Left ventricle myocardium inferior (tissue), 1 donor: ENCODE data around the gene INSM2. TPM values are rescaled to one million over a fixed set of nuclear protein-coding genes. Genes with fewer than 3 reads are reported as not detected.

ENCODE experiments used
- DNase-seq: peaks from one replicate; pipeline ENCODE4 v3.0.0-alpha.2; 2020
- H3K27ac ChIP-seq: fragments of 200-600 bp; replicated peaks from 2 replicates; pipeline ENCODE4 v1.8.0; 2021
- H3K27me3 ChIP-seq: fragments of 200-600 bp; 2 replicates; pipeline ENCODE4 v1.8.0; 2021; ENCODE audit warnings: low read depth
- H3K36me3 ChIP-seq: fragments of 200-600 bp; 2 replicates; pipeline ENCODE4 v1.8.0; 2021
- H3K4me1 ChIP-seq: fragments of 200-600 bp; 2 replicates; pipeline ENCODE4 v1.8.0; 2021
- H3K4me3 ChIP-seq: fragments of 200-600 bp; 2 replicates; pipeline ENCODE4 v1.8.0; 2021; ENCODE audit warnings: mild to moderate bottlenecking, moderate library complexity
- H3K9me3 ChIP-seq: fragments of 200-600 bp; replicated peaks from 2 replicates; pipeline ENCODE4 v1.8.0; 2021
- CTCF ChIP-seq: fragments of 200-600 bp; IDR thresholded peaks from 2 replicates; pipeline ENCODE4 v1.8.0; 2021; ENCODE audit warnings: antibody characterized with exemption, mild to moderate bottlenecking, borderline replicate concordance
- intact Hi-C: fragments of 100-400 bp; cut with micrococcal nuclease; formaldehyde crosslinking; loops from one replicate; pipeline ENCODE4 v1.11.0; 2022
- total RNA-seq: library from RNA; stranded (reverse); fragmentation: NEBNext Ultra II Directional; extraction: Animal tissue kit (Norgen Biotek cat#: 25700); gene quantifications from one replicate; pipeline ENCODE4 v1.2.1, GENCODE V29; 2021
- donor health status: DM: no; HTN: yes; CAD: no; lungs with severe emphysema.

INSM2 gene
- total RNA-seq, 1 donor from 2014 or later: not detected

- Histone ChIP-seq H3K4me1 (no peaks in the 10 kb centered on the region), H3K27me3 (no peaks in the 10 kb centered on the region), H3K4me3 (no peak overlapping the region), H3K27ac (no peak overlapping the region), H3K36me3 (no peaks in the 10 kb centered on the region), H3K9me3 (peaks cover 4% of the 10 kb centered on the region)
- intact Hi-C loops: no loop called here
- no peak for TF ChIP-seq CTCF
- DNase-seq: no peak
Measured at GRCh38 chr14:35504260-35504659, 29.7 kb upstream of the INSM2 start.

GRCh38 chr14:35506461-35506860 lies 27.5 kb upstream of the INSM2 start:
- no peaks in the 10 kb centered on the region for H3K4me1 ChIP-seq
- H3K9me3 ChIP-seq: no peaks in the 10 kb centered on the region
- DNase-seq: no peak
- H3K27me3 ChIP-seq: no peaks in the 10 kb centered on the region
- intact Hi-C loops: no loop called here
- H3K4me3 ChIP-seq: no peak overlapping the region
- H3K36me3 ChIP-seq: no peaks in the 10 kb centered on the region
- no peak overlapping the region for H3K27ac ChIP-seq
- TF ChIP-seq CTCF: no peak

GRCh38 chr14:35506927-35507326 lies 27.0 kb upstream of the INSM2 start:
- Histone ChIP-seq H3K9me3 (no peaks in the 10 kb centered on the region), H3K36me3 (no peaks in the 10 kb centered on the region), H3K27me3 (no peaks in the 10 kb centered on the region), H3K4me1 (no peaks in the 10 kb centered on the region), H3K4me3 (no peak overlapping the region), H3K27ac (no peak overlapping the region)
- intact Hi-C loops: no loop called here
- TF ChIP-seq CTCF: no peak
- DNase-seq: no peak

GRCh38 chr14:35509846-35510245 lies 24.1 kb upstream of the INSM2 start:
- H3K4me1 ChIP-seq: no peaks in the 10 kb centered on the region
- H3K36me3 ChIP-seq: no peaks in the 10 kb centered on the region
- no peak overlapping the region for H3K4me3 ChIP-seq
- H3K9me3 ChIP-seq: no peaks in the 10 kb centered on the region
- H3K27ac ChIP-seq: no peak overlapping the region
- intact Hi-C loops: no loop called here
- no peaks in the 10 kb centered on the region for H3K27me3 ChIP-seq
- no peak for DNase-seq
- TF ChIP-seq CTCF: no peak

GRCh38 chr14:35512765-35513164 lies 21.2 kb upstream of the INSM2 start:
- no peak for TF ChIP-seq CTCF
- H3K27me3 ChIP-seq: no peaks in the 10 kb centered on the region
- no peaks in the 10 kb centered on the region for H3K9me3 ChIP-seq
- no peak overlapping the region for H3K27ac ChIP-seq
- DNase-seq: no peak
- H3K36me3 ChIP-seq: no peaks in the 10 kb centered on the region
- H3K4me1 ChIP-seq: no peaks in the 10 kb centered on the region
- intact Hi-C loops: no loop called here
- H3K4me3 ChIP-seq: no peak overlapping the region

- Histone ChIP-seq H3K4me1 (no peaks in the 10 kb centered on the region), H3K4me3 (no peak overlapping the region), H3K9me3 (no peaks in the 10 kb centered on the region), H3K27ac (no peak overlapping the region), H3K36me3 (no peaks in the 10 kb centered on the region), H3K27me3 (no peaks in the 10 kb centered on the region)
- no peak for TF ChIP-seq CTCF
- no peak for DNase-seq
- intact Hi-C loops: no loop called here
Measured at GRCh38 chr14:35515916-35516315, 18.0 kb upstream of the INSM2 start.
